Neural cell (in vitro differentiated cells): ENCODE data around the gene TXNDC15.

Source experiments
- EP300 ChIP-seq: fragments of 450-650 bp; conservative IDR thresholded peaks from 2 replicates; pipeline ENCODE4 v1.6.1; 2014; ENCODE audit warnings: antibody characterized with exemption, mild to moderate bottlenecking, moderate library complexity; ENCODE audit not compliant: poor library complexity, severe bottlenecking
- POLR2AphosphoS5 ChIP-seq: IDR thresholded peaks from 2 replicates; pipeline ENCODE4 v1.6.1; 2012
- RAD21 ChIP-seq: fragments of 450-650 bp; conservative IDR thresholded peaks from 2 replicates; pipeline ENCODE4 v1.6.1; 2014; ENCODE audit warnings: antibody characterized with exemption, mild to moderate bottlenecking, moderate library complexity
- TAF1 ChIP-seq: IDR thresholded peaks from 2 replicates; pipeline ENCODE4 v1.6.1; 2012; ENCODE audit warnings: low read depth
- TF ChIP-seq, protein P1 (sequence below): fragments of 450-650 bp; IDR thresholded peaks from 2 replicates; pipeline ENCODE4 v1.5.1; 2014; ENCODE audit warnings: antibody characterized with exemption, mild to moderate bottlenecking, moderate library complexity; ENCODE audit not compliant: poor library complexity, severe bottlenecking

DNA sequence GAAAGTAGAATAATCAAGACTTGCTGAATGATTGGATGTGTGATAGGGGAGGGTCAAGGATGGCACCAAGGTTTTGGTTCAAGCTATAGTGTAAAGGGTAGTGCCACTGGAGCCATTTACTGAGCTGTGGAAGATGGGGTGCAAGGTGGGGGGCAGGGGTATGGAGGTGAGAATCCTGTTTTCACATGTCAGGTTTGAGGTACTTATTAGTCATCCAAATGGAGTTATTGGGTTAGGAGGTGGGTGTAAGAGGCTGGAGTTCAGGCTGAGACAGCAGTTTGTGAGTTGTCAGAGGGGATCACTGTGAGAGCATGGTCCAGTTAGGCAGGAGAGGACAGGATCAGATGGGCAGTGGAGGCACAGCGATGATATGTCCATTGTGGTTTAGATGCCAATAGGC lies 39.6 kb downstream of the TXNDC15 start:
- TF ChIP-seq, protein P1, sequence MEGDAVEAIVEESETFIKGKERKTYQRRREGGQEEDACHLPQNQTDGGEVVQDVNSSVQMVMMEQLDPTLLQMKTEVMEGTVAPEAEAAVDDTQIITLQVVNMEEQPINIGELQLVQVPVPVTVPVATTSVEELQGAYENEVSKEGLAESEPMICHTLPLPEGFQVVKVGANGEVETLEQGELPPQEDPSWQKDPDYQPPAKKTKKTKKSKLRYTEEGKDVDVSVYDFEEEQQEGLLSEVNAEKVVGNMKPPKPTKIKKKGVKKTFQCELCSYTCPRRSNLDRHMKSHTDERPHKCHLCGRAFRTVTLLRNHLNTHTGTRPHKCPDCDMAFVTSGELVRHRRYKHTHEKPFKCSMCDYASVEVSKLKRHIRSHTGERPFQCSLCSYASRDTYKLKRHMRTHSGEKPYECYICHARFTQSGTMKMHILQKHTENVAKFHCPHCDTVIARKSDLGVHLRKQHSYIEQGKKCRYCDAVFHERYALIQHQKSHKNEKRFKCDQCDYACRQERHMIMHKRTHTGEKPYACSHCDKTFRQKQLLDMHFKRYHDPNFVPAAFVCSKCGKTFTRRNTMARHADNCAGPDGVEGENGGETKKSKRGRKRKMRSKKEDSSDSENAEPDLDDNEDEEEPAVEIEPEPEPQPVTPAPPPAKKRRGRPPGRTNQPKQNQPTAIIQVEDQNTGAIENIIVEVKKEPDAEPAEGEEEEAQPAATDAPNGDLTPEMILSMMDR: no peak
- no peak for TF ChIP-seq EP300
- no peak for TF ChIP-seq POLR2AphosphoS5
- TF ChIP-seq TAF1: no peak
- TF ChIP-seq RAD21: no peak
